Stimulated activated CD4-positive, alpha-beta T cell treated with anti-CD3 and anti-CD28 coated beads, Interleukin-1b, Interleukin-23, amount 100 ng/mL, for 48 hours (primary cell): Measurements from ENCODE around the gene NALCN.
"Not testable (repeated sequence)": the region's sequence is repeated elsewhere in the genome, so short reads cannot be mapped to it uniquely, and the experiment has no call there.

Experiments used
- DNase-seq: peaks from one replicate; pipeline ENCODE4 v3.0.0-alpha.2; 2020

The NALCN gene

DNA sequence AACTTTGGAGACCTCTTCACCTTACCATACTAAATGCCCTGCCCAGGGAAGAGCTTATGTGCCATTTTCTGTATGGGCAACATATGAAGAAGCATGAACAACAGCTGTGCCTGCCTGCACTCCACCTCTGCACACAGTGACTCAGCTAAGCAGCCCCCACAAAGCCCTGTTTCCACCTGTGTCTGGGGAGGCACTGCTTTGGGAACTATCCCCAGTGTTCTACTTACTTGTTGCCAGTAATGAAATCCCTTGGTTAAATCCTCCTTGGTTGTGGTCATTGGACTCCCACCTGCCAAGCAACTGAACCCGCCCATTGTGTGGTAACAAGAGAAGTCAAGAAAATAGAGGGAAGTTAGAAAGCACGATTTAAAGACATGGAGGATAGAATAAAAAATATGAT lies 84.6 kb downstream of the NALCN start:
- DNase-seq: no peak

DNA sequence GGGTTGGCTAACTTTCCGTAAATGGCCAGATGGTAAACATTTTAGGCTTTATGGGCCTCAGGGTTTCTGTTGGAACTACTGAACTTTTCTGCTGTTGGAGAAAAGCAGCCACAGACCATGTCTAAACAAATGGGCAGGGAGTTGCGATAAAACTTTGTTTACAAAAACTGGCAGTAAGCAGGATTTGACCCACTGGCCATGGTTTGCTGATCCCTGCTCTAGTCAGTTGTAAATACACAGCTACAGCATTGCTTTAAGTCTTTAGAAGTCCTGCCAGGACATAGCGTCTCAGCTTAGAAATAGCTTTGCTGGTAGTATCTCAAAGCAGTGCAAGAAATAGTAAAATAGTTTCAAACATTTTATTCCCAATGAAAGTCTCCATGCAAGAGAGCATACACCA lies 88.4 kb downstream of the NALCN start:
- DNase-seq: no peak

DNA sequence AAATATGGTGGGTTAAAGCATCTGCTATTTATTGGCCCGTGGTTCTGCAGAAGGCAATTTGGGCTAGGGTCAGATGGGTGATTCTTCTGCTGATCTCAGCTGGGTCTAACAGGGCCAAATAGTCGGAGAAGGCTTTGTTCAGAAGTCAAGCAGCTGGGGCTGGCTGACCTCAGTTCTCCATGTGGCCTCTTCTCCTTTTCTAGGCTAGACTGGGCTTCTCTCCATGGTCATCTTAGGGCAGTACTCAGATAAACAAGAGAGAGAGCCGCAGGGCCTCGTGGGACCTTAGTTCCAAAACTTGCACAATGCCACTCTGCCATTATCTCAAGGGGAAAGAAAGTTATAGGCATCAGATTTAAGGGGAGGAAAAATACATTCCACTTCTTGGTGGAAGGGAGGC lies 89.6 kb downstream of the NALCN start:
- DNase-seq: no peak

DNA sequence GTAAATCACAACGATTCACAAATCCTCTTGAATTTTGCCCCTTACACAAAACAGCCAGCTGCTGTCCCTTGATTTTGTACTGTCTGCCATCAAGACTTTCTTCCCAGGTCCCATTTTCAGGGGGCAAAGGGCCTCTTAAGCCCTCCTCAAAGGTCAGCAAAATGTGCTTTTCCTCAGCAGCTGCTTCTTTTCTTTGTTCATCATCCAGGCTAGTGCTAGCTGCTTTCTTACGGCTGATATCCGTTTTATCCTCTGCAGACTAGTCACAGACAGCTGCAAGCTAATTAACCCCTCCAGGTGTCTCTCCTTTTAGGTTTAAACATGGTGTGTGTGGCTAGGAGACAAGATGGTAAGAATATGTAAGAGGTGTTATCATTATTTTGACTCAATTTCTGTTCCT lies 90.9 kb downstream of the NALCN start:
- DNase-seq: no peak

DNA sequence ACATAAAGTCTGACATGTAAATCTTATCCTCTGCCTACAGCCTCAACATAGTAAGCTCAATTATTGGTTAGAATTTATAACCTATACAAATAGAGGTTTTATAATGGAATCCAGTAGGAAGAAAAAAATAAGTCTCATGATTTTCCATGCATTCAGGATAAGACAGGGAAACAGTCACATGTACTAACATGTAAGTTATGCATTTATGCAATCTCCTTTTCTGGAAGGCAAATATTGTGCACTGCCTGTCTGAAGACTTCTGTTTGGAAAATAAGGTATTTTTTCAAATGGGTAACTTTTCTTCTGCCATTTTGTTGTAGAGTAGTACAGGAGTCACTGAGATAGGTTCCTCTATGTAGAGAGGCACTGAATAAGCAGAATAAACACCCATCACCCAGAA lies 92.7 kb downstream of the NALCN start:
- DNase-seq: no peak

DNA sequence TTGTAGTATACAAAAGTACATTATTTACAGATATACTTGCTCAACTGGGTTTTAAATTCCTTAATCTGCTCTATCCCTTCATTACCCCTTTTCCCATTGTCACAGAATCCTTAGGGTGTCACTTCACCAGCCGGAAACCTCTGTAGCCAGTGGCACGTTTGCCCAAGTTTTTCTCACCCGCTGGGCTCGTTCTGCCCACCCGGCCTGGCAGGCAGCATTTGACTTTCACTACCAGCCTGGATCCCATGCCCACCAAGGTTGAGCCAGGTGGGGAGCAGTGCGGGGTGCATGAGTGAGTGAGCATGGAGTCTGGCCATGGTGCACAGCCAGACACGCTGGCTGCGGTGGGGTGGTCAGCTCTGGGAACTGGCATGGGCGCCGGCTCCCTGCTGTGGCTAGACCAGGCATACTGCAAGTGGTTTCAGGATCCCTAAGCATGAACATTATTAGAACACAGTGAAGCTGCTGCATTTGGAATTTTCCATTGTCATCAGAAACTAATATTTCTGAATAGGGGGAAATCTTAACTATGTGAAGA lies 98.3 kb downstream of the NALCN start:
- DNase-seq: no peak

DNA sequence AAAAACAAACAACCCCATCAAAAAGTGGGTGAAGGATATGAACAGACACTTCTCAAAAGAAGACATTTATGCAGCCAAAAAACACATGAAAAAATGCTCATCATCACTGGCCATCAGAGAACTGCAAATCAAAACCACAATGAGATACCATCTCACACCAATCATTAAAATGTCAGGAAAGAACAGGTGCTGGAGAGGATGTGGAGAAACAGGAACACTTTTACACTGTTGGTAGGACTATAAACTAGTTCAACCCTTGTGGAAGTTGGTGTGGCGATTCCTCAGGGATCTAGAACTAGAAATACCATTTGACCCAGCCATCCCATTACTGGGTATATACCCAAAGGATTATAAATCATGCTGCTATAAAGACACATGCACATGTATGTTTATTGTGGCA lies 102.8 kb downstream of the NALCN start:
- not testable (repeated sequence) for DNase-seq

DNA sequence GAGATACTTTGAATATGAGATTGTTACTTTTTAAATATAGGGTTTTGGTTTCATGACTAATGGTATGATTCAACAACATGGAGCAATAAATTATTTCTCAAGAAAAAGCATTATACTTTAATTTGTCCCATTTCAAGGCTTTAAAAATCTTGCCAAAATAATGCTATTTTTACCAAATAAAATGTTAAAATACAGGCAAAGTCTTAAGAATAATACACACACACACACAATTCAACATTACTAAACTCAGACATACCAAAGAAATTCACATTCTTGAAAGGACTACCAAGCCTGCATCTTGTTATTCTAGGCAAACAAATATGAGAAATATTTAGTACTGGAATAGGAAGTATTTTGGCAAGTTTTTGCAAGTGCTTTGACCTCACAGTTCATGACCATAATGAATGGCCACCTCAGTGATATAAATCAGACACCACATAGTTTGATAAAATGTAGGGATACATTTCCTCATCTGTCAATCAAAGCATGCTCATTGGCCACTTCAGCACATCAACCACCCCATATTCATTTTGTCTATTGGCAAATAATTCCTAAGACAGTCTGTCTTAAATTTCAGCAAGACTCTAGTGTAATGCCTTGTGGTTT lies 107.2 kb downstream of the NALCN start:
- DNase-seq: no peak

DNA sequence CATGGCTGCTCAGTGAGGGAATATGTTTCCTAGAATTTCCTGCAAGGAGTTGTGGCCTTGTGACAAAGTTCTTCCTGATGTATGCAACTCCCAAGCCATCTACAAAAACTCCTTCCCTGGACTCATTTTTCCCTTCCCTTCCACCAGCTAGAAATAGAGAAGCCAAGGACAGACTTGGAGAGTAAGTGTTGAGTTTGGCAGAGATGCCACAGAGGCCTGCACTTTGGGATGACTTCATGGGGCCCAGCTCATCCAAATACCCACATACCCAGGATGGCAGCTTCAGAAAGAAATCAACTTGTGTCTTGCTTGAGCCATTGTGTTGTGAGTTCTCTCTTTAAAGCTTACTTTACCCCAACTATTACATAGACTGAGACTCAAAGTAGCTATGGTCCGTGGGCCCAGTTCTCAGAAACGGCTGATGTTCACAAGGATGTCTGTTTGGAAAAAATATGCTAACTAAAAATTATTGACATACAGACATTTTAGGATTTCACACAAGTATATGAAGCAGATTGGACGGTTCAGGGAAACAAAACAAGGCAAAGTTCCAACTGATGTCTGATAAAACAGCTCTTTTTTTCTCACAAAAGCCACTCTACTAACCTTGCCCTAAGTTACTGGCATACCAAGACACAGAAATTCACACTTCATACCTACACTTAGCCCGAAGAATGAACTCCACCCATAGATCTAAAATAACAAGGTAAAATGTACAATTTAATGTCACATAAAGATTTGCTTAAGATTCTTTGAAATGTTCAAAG lies 107.9 kb downstream of the NALCN start:
- no peak for DNase-seq

DNA sequence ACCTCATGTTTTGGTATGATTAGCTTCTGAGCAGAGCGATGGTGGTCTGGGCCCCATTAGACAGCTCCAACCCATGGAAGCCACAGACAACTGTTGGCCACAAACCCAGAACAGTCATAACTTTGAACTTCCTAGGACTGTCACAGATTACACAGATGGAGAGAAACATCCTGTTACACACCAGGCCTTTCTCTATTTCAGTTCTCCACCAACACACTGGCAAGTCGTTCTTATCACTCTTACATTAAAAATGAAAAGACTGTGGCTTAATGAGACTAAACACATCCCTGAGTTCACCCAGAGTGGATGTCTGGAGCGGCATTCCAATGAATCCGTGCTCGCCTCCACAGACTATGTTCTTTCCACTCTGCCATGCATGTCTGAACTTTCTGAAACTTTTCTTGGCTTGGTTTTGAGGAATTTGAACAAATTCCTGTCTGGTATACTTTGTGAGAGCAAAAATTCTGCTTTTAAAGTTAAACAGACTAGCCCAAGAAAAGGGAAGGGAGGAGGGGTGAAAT lies 109.1 kb downstream of the NALCN start:
- no peak for DNase-seq

DNA sequence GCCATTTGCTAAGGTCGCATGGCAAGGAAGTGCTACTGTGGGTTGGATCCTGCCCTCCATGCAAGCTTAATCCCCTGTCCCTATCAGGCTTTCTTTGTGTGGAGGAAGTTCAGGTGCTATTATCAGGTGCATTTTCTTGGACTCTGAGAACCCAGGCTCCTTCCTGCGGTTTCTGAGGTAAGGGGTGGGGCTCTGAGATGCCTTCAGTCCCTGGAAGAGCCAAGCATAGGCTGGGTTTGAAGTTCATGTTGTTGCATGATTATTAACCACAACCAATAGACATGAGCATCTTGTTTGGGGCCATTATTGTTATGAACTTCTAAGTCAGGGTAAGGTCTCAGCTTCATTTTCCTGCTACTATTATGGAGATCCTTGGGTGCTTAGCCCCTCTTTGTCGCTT lies 109.5 kb downstream of the NALCN start:
- no peak for DNase-seq

DNA sequence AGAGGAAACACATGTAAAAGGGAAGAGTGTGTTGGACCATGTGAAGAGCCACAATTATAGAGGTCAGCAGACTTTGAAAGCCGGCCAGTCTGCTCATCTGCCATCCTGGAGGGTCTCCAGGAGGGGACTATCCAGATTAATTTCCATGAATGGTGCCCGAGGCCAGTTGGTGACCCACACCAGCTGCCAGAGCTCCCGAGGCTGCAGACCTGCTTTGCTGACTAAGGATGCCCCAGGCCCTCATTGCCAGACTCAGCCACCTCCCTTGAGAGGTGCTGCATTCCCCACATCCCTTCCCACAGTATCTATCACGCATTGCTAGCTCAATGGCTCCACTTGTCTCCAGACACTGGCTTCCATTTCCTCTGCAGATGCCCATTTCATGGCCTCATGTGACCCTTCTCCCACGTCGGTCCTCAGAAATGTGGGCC lies 110.3 kb downstream of the NALCN start:
- no peak for DNase-seq

DNA sequence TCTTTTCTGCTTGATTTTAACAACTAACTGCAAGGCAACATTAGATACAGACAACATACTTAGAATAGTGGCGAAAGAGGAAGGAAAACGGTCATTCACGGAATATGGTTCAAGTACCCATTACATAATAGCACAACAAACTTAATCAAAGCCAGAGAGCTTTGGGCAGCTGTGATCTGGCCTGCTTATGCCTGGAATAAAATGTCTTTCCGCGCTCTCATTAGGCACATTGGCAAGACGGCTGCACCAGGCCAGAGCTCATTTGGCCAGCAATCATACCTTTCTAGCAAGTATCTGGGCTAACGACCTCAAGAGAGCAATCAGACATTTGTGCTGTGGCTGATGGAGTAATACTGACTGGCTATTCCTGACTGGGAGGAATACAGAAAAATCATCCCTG lies 112.8 kb downstream of the NALCN start:
- no peak for DNase-seq

DNA sequence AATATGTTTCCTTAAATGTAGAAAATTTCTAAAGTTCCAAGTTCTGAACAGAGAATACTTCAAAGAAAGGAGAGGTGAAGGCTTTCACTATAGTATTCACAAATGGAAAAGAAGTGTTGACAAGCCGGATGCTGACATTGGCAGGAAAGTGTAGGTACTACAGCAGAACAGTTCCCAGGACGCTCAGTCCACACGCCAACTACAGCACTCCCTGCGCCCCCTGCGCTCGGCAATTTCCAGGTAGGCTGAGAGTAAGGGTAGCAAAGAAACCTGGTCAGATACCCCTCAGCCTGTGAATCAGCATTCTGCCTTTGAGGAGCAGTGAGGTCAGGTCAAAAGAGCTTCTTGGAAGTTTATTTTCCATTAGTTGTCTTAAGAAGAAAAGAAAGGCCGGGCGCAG lies 115.3 kb downstream of the NALCN start:
- no peak for DNase-seq

DNA sequence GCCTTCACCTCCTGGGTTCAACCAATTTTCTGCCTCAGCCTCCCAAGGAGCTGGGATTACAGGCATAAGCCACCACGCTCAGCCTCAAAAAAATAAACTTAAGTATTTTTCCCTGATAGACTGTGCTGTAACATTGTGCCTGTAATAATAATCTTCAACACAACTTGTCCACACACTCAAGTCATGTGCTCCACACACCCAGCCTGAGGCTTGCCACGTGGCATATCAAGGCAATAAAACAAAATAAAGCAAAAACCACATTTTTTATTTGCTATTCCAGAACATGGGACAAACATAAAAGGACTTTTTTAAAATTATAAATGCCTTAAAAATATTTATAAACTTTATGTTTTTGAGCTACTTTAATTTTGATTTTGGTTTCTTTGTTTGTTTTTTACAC lies 115.8 kb downstream of the NALCN start:
- DNase-seq: no peak

DNA sequence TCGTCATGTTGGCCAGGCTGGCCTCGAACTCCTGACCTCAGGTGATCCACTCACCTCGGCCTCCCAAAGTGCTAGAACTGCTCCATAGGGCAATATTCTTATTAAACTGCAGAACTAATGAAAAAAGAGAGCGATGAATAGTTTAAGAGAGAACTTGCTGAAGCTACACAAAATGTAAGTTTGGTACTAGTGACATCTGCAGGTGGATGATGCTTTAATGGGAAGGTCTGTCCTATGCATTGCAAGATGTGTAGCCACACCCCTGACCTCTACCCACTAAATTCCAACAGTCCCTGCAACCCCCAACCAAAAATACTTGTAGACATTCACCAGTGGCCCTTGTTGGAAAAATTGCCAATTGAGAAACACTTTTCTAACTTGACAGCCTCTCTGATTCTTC lies 117.8 kb downstream of the NALCN start:
- no peak for DNase-seq

DNA sequence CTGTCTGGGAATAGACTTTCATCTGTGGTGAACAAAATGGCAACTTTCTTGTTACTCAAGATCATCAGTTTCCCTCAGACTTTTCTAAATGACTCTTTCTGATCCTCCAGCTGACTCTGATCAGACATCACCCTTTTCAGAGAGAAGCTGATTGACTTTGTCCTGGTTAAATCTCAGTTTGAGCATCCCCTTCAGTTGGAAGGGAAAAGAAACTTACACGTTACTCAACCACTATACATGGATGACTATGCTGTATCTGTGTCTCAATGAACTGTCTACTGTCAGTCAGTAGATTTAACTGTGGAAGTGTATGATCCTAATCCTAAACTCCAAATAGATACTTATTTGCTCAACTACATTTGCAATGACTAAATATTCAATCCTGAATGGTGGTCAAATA lies 118.5 kb downstream of the NALCN start:
- DNase-seq: no peak

DNA sequence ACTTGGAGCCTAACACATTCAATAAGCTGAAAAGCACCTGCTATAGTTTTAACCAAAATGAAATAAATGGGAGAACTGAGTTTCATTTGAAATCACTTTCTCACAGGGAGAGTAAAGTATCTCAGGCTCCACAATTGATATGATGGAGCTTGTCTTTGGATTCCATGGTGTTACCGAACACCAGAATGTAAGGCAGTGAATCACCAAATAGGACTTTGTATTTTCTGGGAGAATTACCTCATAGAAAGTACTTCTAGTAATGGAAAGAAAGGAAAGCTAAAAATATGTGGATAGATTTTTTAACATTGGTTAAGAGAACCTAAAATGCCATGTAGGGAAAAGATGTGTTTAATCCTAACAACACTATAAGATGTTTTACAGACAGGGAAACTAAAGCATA lies 123.6 kb downstream of the NALCN start:
- DNase-seq: no peak

DNA sequence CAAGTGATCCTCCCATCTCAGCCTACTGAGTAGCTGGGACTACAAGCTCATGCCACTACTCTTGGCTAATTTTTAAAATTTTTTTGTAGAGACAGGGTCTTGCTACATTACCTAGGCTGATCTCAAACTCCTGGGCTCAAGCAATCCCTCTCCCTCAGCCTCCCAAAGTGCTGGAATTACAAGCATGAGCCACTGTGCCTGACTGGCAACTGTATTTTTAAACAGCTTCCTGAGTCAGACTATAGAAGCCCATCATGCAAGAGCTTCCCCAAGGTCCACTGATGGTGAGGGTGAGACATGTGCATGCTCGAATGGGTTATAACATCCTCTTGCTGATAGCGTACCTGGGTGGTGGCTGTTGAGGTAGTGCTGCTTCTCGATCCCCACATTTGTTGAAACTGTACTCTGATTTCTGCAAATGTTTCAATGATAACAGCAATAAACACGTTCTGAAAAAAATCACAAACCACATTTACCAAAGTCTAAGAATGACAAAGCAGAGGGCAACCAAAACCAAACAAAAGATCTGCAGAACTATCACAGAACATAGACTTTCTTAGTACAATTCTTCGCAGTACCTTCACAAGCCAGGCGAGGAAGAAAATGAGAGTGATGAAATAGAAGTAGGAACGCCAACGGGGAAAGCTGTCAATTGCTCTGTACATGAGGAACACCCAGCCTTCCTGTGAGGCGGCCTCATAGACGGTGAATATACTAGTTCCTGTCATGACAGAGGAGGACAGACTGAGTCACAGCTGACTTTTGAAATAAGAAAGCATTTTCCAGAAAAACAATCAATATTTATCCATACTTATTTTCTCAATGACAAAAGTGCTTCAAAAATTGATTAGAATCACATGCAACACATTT lies 124.4 kb downstream of the NALCN start:
- no peak for DNase-seq

DNA sequence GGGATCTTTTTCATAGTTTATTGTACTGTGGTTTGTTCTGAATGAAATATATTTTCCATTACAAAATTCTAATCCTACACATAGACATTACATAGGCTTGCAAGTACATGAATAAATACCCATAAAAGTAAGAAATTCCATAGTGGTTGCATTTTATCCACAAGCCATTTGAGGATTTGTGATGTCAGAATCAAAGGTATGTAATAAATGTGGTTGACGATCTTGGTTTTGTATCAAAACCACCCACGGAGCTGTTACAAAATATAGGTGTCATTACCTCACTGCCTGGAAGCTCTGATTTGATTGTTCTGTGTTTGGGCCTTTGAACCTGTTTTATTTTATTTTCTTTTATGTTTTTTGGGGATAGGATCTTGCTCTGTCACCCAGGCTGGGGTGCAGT lies 125.1 kb downstream of the NALCN start:
- no peak for DNase-seq

DNA sequence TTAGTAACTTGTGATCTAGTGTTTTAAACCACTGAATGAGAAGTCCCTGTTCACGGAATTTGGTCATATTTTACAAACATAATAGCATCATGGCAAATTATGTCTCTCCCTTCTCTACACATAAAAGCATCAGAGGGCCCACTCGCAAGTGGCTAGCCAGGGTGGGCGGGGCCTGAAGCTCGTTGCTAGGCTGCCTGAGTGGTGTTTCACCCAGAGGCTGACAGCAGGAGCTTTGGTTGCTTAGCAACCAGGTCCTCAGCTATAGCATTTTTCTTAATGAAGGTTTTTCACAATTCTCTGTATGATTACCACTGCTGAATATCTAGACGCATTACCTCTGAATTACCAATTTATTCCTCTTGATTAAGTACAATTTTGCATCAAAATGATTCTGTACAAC lies 126.5 kb downstream of the NALCN start:
- peak; percentile 8 for DNase-seq

DNA sequence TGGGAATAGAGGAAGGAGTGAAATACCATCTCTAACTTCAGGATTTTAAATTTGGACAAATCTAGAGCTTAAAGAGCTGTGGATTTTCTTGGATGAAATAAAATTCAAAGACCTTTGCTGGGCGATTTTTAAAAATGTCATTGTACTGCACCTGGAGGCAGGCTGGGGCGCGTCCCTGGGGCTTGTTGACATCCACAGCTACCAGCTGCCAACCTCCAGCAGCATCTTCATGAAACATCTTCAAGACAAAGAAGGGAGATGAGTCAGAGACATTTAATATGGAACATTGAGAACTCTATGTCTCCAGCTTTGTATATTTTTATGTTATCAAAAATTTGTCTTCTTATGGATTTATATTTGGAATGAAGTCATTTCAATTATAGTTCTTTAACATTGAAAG lies 132.5 kb downstream of the NALCN start:
- DNase-seq: no peak

DNA sequence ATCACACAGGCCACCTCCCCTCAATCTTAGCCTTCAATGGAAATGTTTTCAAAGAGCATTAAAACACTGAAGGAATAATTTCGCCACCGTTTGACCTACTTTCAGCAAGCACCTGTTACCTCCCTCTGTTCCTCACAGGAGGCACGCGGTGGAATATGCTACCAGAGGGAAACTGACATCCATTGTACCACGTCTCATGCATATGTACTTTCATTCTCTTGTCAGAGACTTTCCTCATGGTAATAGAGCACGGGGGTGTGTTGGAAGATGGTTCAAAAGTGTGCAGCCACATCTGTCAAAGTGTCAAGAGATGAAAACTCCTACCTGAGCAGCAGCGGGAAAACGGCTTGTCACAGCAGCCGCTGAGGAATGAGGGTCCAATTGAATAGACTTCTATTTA lies 143.4 kb downstream of the NALCN start:
- DNase-seq: no peak
